CD4-positive, alpha-beta T cell treated with Interleukin-17A for 1 hour (primary cell): ENCODE measurements around the gene OR52E2.
"Not testable (repeated sequence)": the region's sequence is repeated elsewhere in the genome, so short reads cannot be mapped to it uniquely, and the experiment has no call there.

Experiments used
- DNase-seq: peaks from one replicate; pipeline ENCODE4 v3.0.0-alpha.2; 2020

Gene OR52E2

DNA sequence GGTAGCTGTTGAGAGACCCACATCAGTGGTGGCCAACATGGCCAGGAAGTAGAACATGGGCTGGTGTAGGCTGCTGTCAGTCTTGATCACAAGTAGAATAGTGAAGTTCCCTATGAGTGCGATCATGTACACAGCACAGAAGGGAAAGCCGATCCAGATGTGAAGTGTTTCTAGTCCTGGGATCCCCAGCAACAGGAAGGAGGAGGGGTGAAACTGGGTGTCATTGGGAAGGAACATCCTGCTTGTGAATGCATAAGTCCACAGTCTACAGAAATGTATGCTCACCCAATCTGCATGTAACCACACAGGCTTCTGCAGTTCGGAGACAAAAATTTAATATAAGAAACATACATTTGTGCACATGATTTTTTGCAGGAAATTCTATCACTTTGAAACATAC, at the start of gene OR52E2:
TSS of gene OR52E2 (minus strand) at position 237 of the 400 bp plus-strand sequence. CDS start at position 237, 0 bp downstream.
- no peak for DNase-seq

GRCh38 chr11:5107285-5107684, 47.9 kb upstream of the OR52E2 start:
- DNase-seq: no peak

GRCh38 chr11:5103066-5103465, 43.6 kb upstream of the OR52E2 start:
- DNase-seq: no peak

DNA sequence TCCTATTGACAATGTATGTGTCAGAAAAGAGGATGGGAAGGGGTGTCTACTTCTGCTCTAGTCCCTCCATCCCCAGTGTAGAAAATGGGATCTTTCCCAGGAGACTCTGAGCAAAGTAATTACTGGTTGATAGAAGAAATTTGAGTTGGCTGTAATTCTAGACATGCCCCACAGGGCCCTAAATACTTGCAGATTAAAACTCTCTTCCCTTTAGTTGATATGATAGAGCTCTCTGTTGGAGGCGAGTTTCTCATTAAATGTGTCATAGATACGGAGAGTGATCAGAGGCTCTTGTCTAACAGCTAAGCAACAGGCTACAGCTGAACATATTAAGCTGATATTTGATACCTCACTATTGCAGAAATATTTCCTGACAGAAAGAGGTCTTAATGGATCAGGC, 42.8 kb upstream of the OR52E2 start:
- no peak for DNase-seq

- DNase-seq: no peak
Measured at GRCh38 chr11:5096011-5096410, 36.6 kb upstream of the OR52E2 start.

DNA sequence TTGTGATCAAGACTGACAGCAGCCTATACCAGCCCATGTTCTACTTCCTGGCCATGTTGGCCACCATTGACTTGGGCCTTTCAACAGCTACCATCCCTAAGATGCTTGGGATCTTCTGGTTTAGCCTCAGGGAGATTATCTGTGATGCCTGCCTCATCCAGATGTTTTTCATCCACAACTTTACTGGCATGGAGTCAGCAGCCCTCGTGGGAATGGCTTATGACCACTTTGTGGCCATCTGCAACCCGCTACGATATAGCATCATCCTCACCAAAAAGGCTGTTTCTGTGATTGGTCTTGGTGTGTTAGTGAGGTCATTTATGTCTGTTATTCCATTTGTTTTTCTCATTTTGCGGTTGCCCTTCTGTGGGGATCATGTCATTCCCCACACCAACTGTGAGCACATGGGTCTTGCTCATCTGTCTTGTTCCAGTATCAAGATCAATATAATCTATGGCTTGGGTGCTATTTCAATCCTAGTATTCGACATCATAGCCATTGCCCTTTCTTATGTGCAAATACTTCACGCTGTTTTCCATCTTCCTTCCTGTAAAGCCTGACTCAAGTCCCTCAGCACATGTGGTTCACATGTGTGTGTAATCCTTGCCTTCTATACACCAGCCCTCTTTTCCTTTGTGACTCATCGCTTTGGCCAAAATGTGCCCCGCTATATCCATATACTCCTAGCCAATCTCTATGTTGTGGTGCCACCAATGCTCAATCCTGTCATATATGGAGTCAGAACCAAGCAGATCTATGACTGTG, 33.6 kb upstream of the OR52E2 start:
- DNase-seq: no peak

DNA sequence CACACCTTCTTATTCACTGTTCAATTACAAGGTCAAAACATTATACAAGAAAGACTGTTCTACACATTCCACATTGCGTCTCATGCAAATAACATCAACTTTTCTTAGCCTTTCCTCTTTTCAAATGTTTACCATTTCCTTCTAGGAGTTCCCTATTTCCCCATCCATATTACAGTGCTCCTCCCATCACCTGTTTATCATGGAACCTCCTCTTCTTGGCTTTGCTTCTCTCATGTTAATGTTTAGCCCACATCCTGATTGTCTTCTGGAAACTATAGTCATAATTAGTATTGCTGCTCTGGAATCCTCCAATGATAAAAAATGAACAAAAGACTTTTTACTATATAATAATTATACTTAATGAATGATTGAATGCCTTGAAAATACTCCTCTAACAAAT, 31.2 kb upstream of the OR52E2 start:
- no peak for DNase-seq

GRCh38 chr11:5088556-5088955, 29.1 kb upstream of the OR52E2 start:
- DNase-seq: no peak

GRCh38 chr11:5083602-5084001, 24.2 kb upstream of the OR52E2 start:
- DNase-seq: no peak

DNA sequence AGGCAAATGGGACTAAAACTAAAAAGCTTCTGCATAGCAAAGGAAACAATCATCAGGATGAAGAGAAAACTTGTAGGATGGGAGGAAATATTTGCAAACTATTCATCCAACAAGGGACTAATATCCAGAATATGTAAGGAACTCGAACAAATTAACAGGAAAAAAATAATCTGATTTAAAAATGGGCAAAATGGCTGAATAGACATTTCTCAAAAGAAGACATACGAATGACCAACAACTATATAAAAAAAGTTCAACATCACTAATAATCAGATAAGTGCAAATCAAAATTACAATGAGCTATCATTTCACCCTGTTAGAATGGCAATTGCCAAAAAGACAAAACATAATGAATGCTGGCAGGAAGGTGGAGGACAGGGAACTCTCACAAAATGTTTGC, 22.0 kb upstream of the OR52E2 start:
- no peak for DNase-seq

- DNase-seq: no peak
Measured at GRCh38 chr11:5071799-5072198, 12.4 kb upstream of the OR52E2 start.

DNA sequence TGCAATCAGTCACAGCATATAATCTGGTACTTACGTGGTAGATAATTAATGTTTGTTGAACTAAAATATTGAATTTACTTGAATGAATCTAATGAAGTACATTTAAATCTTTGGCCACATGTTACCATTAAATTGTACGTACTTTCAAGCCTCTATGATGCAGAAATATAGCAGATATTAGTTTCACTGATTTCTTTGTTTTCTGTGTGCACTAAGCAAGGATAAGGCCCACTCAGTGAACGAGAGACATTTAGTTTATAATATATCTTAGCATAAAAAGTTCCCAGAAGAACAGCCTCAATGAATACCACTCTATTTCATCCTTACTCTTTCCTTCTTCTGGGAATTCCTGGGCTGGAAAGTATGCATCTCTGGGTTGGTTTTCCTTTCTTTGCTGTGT, 9.8 kb upstream of the OR52E2 start, which contains the start of gene OR52E1:
TSS of gene OR52E1 (plus strand) at position 301 of the 400 bp plus-strand sequence.
- DNase-seq: no peak

DNA sequence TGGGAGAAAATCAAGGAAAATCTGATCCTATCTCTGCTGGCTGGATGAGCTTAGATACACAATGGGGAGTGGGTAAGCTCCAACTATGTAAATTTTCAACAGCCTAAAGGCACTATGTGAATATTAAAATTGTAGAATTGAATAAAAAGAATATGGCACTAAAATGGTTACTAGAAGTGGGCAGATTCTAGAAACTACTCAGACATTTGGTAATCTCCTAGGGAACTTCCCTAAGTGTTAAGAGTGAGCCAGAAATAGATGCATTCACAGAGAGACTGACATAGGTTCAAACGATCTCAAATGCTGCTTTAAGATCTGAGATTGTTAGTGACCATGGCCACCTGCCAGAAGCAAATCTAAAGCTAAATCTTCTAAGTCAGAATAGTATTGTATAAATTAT, 5.6 kb upstream of the OR52E2 start:
- DNase-seq: no peak

GRCh38 chr11:5058679-5059078, 748 bp downstream of the OR52E2 start:
- DNase-seq: not testable (repeated sequence)

DNA sequence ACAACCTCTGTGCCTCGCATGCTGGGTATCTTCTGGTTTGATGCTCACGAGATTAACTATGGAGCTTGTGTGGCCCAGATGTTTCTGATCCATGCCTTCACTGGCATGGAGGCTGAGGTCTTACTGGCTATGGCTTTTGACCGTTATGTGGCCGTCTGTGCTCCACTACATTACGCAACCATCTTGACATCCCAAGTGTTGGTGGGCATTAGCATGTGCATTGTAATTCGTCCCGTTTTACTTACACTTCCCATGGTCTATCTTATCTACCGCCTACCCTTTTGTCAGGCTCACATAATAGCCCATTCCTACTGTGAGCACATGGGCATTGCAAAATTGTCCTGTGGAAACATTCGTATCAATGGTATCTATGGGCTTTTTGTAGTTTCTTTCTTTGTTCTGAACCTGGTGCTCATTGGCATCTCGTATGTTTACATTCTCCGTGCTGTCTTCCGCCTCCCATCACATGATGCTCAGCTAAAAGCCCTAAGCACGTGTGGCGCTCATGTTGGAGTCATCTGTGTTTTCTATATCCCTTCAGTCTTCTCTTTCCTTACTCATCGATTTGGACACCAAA, 12.6 kb downstream of the OR52E2 start:
- DNase-seq: no peak

DNA sequence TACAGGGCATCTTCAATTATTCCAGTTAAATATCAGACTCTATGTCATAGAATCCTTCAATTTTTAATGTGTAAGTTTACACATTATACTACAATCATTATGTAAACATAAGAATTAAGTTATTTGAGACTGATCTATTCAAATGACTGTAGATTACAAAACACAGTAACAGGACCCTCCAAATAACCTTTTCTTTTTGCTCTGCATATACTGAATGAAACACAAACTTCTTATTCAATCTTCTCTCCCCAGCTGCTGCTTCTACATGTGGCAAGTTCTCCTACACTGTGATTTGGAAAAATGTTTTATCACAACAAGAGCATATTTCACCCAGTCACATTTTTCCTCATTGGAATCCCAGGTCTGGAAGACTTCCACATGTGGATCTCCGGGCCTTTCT, 13.2 kb downstream of the OR52E2 start, which contains the start of gene OR52J3:
TSS of gene OR52J3 (plus strand) at position 301 of the 400 bp plus-strand sequence. CDS start at position 301, 0 bp downstream.
- DNase-seq: no peak

DNA sequence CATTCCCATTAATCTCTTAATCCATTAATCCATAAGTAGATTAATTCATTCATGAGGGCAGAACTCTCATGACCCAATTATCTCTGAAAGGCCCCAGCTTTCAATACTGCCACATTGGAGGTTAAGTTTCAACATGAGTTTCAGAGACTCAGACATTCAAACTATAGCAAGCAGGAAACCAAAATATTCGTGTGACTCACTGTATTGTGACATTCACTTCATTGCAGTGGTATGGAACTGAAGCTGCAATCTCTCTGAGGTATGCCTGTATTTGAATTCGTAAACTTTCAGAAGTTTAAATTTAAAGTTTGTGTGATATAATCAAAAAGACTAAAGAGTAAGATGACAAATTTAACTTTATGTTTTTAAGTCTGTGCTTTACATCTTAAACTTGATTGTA, 16.0 kb downstream of the OR52E2 start:
- DNase-seq: no peak

GRCh38 chr11:5042091-5042490, 17.3 kb downstream of the OR52E2 start:
- no peak for DNase-seq

- DNase-seq: no peak
Measured at GRCh38 chr11:5040876-5041275, 18.6 kb downstream of the OR52E2 start.

- DNase-seq: no peak
Measured at GRCh38 chr11:5038341-5038740, 21.1 kb downstream of the OR52E2 start.

GRCh38 chr11:5037926-5038325, 21.5 kb downstream of the OR52E2 start:
- no peak for DNase-seq

DNA sequence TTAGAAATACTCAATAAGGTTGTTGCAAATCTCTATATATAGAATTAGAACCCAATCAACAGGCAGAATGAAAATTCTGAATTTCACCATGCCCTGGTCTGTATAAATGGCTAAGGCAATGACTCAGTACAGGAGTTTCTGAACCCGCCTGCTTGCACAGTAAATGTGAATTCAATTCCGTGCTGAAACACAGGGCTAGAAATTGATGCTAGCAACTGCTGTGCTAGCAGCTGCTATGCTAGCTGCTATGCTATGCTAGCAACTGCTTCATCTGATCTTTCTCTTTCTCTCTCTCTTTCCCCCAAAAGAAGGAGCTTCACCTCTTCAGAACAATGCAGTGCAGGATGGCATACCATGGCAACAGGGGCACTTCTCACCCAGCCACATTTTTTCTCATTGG, 22.8 kb downstream of the OR52E2 start:
- DNase-seq: no peak

DNA sequence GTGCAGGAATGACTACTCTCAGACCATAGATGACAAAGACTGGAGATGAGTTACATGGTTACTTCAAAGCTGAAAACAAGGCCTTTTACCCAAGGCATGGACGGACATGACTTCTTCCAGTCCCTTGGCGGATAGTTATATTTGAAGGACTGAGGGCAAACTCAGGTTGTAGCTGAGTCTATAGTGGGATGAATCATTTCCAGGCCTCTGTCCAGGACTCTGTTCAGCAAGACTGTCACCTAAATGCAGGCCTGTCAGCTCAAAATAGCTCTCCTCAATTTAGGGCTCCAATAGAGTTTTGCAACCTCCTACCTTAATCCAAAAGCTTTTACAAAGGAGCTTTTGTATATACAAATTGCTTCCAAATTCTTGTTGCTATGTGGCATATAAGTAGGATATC, 37.4 kb downstream of the OR52E2 start:
- no peak for DNase-seq

GRCh38 chr11:5013012-5013411, 46.4 kb downstream of the OR52E2 start:
- no peak for DNase-seq

GRCh38 chr11:5011254-5011653, 48.2 kb downstream of the OR52E2 start:
- DNase-seq: no peak
